Erythroblast (primary cell): ENCODE results near the gene PIP.

Experiments used
- GATA1 ChIP-seq: IDR thresholded peaks from 2 replicates; pipeline ENCODE4 v1.6.1; 2011; ENCODE audit warnings: low read depth, mild to moderate bottlenecking, control low read depth, low read length, moderate library complexity
- POLR2A ChIP-seq: IDR thresholded peaks from 2 replicates; pipeline ENCODE4 v1.6.1; 2011; ENCODE audit warnings: mild to moderate bottlenecking, low read length

GRCh38 chr7:143129051-143129450 is 2.8 kb upstream of the PIP start:
- TF ChIP-seq POLR2A (no peak), GATA1 (no peak)
